ENCODE data around the gene ARF3.

ARF3 gene

DNA sequence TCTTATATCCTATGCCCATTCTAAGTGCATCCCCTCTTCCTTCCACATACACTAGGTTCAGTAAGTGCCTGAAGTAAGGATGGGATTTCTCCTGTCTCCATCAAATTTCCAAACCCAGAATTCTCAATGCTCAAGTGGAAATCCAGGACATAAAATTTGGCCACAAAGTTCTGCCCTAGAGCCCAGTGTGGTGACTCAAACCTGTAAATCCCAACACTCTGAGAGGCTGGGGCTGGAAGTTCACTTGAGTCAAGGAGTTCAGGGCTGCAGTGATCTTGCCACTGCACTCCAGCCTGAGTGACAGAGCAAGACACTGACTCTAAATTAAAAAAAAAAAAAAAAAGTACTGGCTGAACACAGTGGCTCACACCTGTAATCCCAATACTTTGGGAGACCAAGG is 4.5 kb upstream of the ARF3 start:
- DNase-seq: no peak

DNA sequence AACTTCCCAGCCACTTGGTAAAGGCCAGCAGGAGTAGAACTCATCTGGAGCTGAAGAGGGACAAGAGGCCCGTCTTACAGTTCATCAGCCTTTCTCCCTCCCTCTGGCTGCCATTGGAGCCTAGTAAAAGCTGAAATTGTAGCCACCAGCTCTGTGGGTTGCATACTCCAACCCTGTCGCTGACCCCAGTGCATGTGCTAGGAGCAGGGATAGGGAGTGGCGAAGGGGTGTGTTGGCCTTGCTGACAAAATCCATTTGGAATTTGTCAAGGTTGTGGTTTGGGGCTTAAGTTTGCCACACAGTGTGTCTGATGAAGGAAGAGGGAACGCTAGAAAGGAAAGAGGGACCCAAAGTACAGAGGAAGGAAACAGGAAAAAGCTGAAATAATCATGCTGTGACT is 4.0 kb upstream of the ARF3 start:
- no peak for DNase-seq

DNA sequence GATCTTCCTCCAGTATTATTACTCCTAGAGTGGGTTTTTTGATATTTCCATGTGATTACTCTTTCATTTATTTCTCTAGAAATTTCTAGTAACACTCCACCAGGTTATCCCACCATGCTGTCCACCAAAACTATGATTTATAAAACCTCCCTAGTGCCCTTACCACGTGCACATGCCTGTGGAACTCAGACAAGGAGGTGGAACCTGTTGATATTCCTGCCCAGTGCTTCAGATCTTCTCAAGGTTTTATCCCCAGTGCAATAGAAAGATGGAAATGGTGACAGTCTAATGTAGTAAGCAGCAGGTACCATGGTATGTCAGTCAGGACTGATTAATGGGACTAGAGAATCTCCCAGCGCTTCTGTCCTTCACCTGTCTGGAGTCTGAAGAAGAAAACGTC is 3.5 kb upstream of the ARF3 start:
- no peak for DNase-seq

DNA sequence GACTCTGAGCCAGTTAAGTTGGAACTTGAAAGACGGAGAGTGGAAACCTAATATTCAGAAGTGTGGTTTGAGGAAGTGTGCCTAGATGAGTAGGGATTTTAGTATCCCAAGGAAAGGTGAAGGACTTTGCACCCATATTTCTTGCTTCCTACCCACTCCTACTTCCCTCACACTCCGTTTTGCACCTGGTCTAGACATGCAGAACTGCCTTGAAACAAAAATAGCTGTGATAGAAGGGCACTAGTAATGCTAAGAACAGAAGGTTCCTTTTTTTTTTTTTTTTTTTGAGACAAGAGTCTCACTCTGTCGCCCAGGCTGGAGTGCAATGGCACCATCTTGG is 732 bp upstream of the ARF3 start:
- no peak for DNase-seq

DNA sequence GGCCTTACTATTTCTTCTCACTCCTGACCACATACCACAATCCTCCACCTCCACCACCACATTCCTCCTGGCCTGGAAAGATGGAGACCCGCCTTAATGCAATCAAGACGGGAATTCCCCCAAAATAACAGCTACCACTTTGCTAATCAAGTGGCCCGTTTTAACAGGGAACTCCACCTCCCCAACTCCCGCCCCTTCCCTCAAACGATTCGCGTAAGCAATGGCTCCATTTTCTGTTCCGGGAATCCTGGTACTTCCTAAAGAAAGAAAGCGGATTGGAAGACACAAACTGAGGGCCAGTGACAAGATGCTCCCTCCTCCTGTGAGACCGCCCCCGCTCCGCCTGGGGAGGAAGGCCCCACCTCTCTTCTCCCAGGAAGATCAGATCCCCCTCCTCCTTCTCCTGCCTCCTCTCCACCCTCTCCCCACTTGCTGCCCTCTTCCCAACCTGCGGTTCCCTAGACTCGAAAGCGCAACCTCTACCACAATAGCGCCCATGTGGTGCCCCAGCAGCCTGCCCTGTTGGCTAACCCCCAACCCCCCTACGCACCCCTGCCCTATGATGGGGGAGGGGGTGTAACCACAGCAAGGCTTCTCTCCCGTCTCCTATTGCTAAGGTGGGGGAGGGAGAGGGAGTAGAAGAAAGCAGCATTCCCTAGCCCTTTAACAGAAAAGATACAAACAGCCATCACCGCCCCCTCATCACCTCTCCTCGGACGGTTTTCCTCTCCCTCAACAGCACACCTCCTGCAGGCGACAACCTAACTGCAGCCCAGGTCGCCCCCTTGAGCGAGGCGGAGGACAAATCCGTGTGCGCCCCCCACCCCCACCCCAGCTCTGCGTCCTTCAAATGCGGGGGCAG is 777 bp downstream of the ARF3 start:
- peak; percentile 32 for DNase-seq

DNA sequence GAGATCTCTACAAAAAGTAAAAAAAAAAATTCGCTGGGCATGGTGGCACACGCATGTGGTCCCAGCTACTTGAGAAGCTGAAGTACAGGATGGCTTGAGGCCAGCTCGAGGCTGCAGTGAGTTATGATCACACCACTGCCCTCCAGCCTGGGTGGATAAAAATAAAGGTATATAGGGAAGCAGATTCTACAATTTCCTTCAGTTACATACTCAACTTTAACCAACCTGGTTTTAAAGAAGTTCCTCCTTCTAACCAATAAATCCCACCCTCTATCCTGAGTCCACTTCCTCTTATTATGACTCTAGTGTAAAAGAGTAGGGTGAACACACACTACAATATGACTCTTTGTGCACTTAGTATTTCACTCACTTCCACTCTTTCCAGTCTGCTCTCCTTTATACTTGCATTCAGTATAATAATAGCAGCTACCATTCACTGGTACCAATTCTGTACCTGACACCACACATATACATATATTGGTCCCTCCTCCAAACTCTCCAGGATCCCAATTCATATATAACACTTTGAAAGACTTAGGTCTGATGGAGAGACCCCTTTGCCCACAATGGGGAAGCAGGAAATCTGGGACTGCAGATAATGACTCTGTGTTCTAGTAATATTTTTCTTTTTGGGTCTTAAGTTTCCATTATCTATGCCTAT is 2.3 kb downstream of the ARF3 start:
- DNase-seq: no peak

DNA sequence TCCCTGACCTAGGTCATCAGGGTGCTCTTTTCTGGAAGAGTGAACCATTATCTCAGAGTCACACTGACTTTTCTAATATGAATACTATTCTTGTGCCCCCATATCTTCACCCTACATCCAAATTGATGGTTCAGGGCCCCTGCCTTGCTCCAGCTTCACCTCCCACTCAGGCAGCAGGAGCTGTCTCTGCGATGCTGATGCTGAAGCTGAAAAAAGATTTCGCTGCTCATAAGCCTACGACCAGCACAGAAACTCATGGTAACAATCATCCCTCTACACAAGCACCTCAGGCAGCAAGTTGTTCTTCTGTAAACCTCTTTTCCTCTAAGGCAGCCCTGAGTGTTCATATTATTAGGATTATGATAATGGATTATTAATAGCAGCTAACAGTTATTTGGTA is 3.2 kb downstream of the ARF3 start:
- no peak for DNase-seq

DNA sequence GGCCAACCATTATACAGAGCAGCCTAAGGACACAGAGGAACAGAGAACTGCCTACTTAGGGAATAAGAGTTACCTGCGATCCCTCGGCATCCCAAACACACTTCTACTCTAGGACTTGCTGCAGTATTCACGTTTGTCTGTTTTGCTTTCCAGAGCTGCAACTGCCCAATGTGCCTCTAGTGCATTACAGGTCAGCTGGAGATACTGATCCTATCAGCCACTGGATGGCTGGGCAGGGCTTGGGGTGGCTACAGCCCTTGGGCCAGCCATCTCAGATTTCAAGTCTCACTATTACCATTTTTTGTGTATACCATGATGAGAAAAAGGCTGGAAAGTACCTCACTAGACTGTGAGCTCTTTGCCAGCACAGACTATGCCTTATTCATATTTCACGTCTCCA is 4.6 kb downstream of the ARF3 start:
- no peak for DNase-seq

DNA sequence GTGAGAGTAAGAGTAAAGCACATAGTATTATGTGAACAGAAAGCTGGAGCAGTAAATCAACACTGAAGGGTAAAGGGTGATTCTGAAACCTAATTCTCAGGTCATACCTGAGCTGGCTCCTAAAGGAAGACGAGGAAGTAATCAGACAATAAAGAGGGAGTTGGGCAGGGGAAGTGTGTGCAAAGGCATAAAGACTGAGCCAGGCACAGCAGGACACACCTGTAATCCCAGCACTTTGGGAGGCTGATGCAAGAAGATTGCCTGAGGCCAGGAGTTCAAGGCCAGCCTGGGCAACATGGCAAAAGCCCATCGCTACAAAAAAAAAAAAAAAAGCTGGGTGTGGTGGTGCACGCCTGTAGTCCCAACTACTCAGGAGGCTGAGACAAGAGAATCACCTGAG is 9.6 kb downstream of the ARF3 start:
- DNase-seq: no peak

DNA sequence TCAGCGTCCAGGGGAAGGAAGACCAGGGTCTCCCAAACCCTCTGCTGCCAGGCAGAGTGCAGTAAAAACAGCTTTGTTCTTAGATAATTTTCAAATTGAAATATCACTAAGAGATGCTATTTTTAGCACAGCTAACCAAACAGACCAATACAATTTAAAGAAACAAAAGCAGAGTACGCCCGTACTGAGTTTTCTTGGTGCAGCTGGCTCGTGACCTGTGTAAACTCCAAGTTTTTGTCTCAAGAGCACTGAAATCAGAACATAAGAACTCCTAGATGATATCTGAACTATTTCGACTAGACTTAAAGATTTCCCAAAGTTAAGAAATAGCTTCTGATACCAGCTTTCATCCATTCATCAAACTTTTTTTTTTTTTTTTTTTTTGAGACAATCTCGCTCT is 10.3 kb downstream of the ARF3 start:
- no peak for DNase-seq

DNA sequence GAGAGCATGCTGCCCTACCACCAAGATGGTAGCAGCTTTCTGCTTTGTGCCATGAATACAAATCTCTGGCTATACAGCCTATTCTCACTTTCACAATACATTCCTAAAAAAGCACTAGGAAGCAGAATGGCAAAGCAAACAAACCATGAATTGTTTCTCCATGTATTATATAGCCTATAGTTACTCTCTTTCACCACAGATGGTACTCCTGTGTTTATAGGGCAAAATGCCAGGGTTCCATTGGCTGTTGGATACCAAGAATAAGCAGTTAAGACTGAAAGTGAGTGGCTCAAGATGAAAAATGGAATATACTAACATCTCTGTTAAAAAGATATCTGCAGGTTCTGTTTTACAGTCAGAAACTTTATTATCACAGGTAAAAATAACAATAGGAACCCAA is 11.1 kb downstream of the ARF3 start:
- DNase-seq: no peak

DNA sequence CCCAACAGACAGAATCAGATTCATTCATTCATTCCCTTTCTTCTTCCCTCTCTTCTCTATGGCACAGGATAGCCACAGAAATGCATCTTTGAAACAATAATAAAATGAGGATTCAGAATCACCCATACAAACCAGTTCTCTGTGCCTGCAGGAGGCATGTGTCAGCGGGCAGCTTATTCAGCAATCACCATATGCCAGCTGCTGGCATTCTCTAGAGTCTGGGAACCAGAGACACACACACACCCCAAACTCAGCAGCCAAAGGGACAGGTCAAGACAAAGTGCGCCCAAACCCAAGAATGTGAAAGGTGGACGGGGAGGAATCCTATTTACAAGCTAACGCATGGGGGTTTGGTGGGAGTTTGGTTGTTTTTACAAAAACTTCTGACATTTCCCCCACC is 14.1 kb downstream of the ARF3 start:
- DNase-seq: no peak

DNA sequence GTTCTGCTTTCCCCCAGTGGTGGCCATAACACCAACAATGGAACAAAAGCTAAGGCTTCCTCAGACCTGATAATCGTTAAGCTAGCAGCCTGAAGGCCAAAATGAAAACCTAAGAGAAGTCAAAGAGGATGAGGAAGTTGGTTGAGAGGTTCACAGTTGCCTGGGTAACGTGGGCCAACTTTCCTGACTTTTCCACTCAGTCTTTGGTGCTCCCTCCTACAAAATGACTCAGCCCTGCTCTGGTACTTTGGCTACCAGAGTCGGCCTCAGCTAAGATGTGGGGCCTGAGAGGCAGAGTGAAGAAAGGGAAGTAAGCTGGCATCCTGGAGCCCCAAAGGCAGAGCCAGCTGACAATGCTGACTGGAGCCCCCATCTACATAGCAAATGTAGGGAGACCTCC is 17.1 kb downstream of the ARF3 start:
- no peak for DNase-seq

DNA sequence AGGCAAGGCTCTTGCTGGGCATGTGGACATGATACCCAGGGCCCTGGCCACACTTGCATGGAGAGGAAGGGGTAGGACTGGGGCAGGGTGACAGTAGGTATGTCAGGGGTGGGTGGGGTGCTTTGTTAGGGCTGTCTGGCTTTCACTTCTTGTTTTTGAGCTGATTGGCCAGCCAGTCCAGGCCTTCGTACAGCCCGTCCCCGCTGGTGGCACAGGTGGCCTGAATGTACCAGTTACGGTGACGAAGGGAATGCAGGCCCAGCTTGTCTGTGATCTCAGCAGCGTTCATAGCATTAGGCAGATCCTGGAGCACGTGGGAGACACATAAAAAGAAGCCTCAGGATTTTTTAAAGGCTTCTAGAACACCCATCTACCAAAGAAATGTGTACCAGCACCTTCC is 18.5 kb downstream of the ARF3 start:
- no peak for DNase-seq

DNA sequence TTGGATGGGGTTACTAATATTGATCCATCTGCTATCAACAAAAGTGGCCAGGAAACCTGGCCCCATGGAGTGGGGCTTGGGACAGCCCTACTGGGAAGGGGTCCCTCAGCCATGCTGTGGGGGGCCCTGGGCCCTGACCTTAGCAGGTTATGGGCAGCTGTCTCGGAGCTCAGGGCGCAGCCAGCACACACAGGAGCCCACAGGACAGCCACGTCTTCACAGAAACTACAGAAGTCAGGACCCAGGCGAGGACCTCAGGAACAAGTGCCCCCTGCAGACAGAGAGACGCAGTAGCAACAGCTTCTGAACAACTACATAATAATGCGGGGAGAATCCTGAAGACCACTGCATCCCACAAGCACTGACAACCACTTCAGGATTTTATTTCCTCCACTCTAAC is 20.1 kb downstream of the ARF3 start:
- DNase-seq: no peak

DNA sequence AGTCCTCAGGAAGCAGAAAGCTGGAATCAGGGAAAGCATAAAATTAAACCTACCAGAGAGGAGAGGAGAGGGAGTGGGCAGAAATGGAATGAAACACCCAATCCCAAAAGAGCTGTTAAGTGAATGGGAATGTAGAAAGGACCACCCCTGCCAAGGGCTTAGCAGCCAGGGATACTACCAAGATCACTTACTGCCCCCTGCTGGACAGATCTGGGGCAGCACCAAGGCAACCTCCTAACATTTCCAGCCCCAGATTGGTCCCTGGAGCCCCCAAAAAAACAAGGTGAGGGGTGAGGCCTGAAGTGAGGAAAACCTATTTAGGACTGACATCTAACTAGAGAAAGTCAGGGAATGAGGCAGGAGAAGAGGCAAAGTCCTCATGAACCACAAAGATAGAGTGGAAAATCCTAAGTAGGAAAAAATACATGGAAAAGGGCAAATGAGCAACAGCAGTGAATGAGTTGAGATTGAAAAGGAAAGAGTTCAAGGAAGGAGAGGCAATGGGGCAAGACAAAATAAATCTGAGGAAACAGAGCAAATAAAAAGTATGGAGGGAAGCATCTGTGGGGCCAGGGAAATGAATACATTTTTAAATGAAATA is 20.8 kb downstream of the ARF3 start:
- DNase-seq: peak; percentile 81

DNA sequence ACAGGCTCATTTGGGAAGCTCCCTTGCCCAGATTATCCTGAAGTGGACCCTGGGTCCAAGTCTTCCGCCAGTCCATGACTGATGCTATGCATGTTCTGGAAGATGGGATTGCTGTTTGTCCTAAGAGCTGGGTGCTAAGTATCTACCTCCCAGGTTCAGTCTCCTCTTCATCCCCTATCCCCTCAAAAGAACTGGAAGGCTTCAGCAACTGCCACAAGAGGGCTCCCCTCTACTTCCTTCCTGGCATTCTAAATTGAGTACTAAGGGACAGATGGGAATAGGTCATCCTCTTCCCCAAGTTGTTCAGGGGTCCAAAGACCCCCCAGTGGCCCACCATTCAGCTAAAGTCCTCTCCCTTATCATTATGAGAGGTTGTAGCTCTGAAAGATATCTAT is 23.0 kb downstream of the ARF3 start:
- no peak for DNase-seq

DNA sequence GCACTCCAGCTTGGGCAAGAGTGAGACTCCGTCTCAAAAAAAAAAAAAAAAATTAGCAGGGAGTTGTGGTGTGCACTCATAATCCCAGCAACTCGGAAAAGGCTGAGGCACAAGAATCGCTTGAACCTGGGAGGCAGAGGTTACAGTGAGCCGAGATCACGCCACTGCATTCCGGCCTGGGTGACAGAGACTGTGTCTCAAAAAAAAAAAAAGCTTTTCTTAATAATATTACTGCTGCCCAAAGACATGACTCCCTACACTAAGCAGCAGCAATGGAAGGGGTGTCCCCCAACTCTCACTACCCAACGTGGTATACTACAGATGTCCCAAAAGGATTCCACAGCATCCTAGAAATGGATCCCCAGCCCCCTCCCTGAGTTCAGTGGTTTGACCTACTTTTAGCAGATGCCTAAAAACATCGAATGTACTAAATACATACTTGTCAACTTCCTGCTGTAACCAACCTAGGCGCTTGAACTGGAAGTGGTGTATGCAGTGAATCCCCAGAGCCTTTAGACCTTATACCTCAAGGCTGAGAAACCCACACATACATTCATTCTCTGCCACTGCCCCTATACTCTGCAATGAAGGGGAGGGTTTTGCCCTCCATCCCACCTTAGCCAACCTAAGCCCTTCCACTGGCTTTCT is 23.5 kb downstream of the ARF3 start:
- no peak for DNase-seq

DNA sequence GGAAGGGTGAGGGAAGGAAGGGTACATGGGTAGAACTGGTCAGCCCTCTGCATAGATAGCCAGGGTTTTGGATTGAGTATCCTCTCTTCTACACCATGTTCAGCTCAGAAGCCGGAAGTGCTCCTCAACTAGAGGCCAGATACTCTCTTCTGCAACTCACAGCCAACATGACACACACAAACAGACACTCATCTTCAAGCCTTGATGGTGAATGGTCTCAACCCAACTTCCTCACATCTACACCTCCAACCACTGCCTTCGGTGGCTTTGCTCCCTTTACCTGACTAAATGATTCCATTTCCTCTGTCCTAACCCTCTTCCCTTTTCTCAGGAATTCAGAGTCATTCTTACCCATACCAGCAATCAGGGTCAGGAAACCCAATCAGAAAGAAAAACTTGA is 24.4 kb downstream of the ARF3 start:
- DNase-seq: no peak

DNA sequence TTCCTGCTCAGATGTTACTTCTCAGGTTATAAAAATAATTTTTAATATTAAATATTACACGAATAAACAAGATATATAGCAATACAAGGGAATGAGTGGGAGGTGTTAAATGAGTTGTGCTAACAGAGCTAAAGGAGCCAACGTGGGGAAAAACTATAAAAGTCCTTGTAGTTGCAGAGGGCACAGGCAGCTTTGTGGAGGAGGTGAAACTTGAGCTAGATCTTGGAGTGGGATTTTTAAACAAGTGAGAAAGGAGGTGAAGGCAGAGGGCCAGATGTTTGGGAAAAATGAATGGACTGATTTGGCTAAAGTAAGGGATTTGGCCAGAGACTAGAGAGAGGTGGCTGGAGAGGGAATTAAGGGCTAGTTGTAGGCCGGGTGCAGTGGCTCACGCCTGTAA is 26.8 kb downstream of the ARF3 start:
- DNase-seq: no peak

DNA sequence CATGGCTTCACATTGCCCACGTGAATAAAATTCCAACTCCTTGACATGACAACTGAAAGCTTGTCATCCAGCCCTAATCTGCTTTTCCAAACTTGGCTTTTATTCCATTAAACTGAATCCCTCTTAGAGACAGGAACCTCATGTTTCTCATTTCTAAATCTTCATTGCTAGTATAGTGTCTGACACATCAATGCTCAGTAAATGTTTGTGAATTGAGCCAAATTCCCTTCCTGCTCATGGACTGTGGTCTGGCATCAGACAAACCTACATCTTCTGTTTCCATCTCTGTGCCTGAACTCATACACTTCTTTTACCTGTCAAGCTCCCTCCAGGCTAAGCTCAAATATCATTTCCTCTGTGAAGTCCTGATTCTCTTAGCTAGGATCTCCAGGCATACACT is 27.7 kb downstream of the ARF3 start:
- DNase-seq: no peak

DNA sequence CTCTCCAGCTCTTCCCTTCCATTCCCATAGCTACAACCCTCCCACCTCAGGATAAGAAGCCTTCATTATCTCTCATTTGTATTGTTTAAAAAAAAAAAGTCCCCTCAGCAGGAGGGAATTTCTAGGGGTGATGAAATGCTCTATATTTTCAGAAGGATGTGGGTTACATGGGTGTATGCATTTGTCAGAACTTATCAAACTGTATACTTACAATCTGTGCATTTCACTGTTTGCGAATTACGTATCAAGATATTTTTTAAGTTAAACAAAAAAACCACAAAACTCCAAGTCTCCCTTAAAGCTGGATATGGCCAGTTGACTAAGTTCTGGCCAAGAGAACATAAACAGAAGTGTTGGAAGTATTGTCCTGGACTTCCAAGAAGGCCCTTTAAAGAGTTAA is 30.0 kb downstream of the ARF3 start:
- no peak for DNase-seq

DNA sequence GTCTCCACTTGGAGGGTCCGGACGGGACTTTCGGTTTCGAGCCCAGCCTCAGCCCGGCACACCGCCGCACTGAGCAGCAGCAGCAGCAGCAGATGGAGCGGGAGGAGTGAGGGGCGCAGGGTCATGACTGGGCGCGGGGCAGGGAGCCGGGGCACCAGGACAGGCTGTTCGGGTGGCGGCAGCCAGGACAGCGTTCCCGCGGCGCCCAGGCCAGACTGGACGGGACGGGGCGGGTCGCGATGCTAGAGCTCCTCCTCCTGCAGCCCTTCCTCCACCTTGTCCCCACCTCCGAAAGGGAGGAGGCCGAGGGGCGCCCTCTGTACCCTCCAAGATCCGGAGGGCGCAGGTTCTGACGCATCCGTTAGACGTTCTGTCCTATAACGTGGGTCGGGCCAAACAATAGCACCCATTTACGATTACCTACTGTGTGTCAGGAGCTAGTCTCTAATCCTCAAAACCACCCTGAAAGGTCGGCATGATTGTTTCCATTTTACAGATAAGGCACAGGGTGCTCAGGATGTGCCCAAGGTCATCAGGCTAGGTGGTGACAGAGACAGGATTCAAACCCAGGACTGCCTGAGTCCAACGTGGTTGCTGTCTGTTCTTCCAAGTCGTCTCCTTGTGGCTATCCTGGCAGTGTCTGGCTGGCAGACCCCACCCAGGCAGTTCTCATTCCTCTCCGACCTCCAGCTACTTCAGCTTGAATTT is 31.8 kb downstream of the ARF3 start, which contains the start of gene FKBP11:
TSS of gene FKBP11 (minus strand) at position 189 of the 708 bp plus-strand sequence. CDS start at position 125, 64 bp downstream.
- DNase-seq: peak; percentile 63
